Small intestine (tissue), 7 donors: ENCODE results near the gene ERVW-1. TPM values are rescaled to one million over a fixed set of nuclear protein-coding genes. Genes with fewer than 3 reads are reported as not detected.
"Not testable (repeated sequence)": the region's sequence is repeated elsewhere in the genome, so short reads cannot be mapped to it uniquely, and the experiment has no call there.

ENCODE experiments used
- DNase-seq, 2 donors: peaks; one replicate each; pipeline versions ENCODE4 v3.0.0 to v3.0.0-alpha.2; 2013
- FAIRE-seq: peaks from 2 replicates; lab custom pipeline; 2012; peaks lifted over from hg19 to GRCh38; lab: Jason Lieb, UNC
- H3K27ac ChIP-seq, 3 donors: one replicate each; pipeline ENCODE4 v1.5.1; 2013; ENCODE audit warnings: low read length in 2 of 3, mild to moderate bottlenecking in 2 of 3, control low read depth in 1 of 3, inconsistent platforms in 1 of 3, low read depth in 1 of 3, moderate library complexity in 1 of 3
- H3K27me3 ChIP-seq, 3 donors: one replicate each; pipeline ENCODE4 v1.6.1; 2013; ENCODE audit warnings: low read length in 3 of 3, inconsistent platforms in 1 of 3; ENCODE audit not compliant: control insufficient read depth in 3 of 3, insufficient read depth in 3 of 3
- H3K36me3 ChIP-seq, 3 donors: one replicate each; pipeline ENCODE4 v1.6.1; 2013; ENCODE audit warnings: low read length in 3 of 3, inconsistent platforms in 1 of 3, low read depth in 1 of 3, mild to moderate bottlenecking in 1 of 3, moderate library complexity in 1 of 3; ENCODE audit not compliant: control insufficient read depth in 3 of 3, insufficient read depth in 2 of 3
- H3K4me1 ChIP-seq, 3 donors: one replicate each; pipeline ENCODE4 v1.6.1; 2013; ENCODE audit warnings: low read length in 2 of 3, inconsistent platforms in 1 of 3, low read depth in 1 of 3, mild to moderate bottlenecking in 1 of 3, moderate library complexity in 1 of 3; ENCODE audit not compliant: control insufficient read depth in 3 of 3, insufficient read depth in 2 of 3
- H3K4me3 ChIP-seq, 3 donors: one replicate each; pipeline ENCODE4 v1.5.1; 2013; ENCODE audit warnings: low read length in 3 of 3, control low read depth in 1 of 3, inconsistent platforms in 1 of 3, low read depth in 1 of 3, mild to moderate bottlenecking in 1 of 3, moderate library complexity in 1 of 3
- H3K9me3 ChIP-seq, 2 donors: one replicate each; pipeline ENCODE4 v1.6.1; 2013; ENCODE audit warnings: low read depth in 1 of 2, low read length in 1 of 2; ENCODE audit not compliant: control insufficient read depth in 2 of 2, insufficient read depth in 1 of 2
- WGBS, 3 donors: extraction: QIAGEN DNeasy Blood & Tissue Kit; methylation state at CpG; one replicate each; pipeline ENCODE4 v1.1.7; 2013; 5-methylcytosine and 5-hydroxymethylcytosine counted together
- polyA plus RNA-seq, 4 donors: library from polyadenylated mRNA; stranded (reverse) in 3 of 4; unstranded in 1 of 4; fragments of 200-250 nt in 3 of 4; fragments of 120-200 nt in 1 of 4; gene quantifications; one replicate each; pipeline versions ENCODE4 v1.2.1 to v1.2.3, GENCODE V29; 2013
- donor health status: healthy with polysubstance abuse.
- donor health status: control.
- donor health status: control.
- donor health status: Bipolar disorder and iron deficiency.
- donor health status: healthy.

ERVW-1 gene
- polyA plus RNA-seq, 4 donors, result 0.01 to 0.93 TPM; not detected in 2

DNA sequence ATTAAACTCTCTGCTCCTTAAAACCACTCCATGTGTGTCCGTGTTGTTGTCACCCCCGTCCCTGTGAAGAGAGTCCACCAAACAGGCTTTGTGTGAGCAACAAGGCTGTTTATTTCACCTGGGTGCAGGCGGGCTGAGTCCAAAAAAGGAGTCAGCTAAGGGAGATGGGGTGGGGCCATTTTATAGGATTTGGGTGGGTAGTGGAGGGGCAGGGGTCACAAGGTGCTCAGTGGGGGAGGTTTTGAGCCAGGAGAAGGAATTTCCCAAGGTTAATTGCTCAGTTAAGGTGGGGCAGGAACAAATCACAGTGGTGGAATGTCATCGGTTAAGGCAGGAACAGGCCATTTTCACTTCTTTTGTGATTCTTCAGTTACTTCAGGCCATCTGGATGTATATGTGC lies 1.4 kb upstream of the ERVW-1 start:
- not testable (repeated sequence) for DNase-seq, FAIRE-seq

DNA sequence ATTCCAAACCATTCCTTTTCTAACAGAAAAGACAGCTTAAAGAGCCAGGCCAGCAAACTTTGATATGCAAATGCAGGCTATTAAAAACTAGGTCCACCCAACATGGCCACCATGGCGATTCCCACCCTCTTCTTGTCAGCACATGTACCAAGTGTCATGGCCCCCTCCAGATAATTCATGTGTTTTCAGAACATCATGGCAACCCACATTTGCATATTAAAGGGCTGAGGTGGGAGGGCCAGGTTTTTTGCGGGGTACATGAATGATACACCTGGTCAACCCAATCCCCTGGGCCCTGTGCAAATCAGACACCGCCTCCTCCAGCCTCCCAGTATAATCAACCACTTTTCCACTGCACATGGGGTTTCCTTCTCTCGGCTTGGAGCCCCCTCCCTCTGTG lies 965 bp upstream of the ERVW-1 start:
- Histone ChIP-seq H3K36me3 (peaks cover 0 to 11% (median 0%) of the 10 kb centered on the region in 3 donors), H3K27me3 (no peaks in the 10 kb centered on the region), H3K4me3 (no peak overlapping the region), H3K27ac (no peak overlapping the region), H3K9me3 (no peaks in the 10 kb centered on the region), H3K4me1 (no peaks in the 10 kb centered on the region)
- FAIRE-seq, result no peak
- 92 to 96% (median 95%) methylated on average over 4 of the region's 4 CpGs for WGBS, 3 donors
- no peak for DNase-seq

More for the DNA sequence above, 1.4 kb upstream of the ERVW-1 start:
- not testable (repeated sequence) for H3K27ac ChIP-seq, H3K4me3 ChIP-seq, H3K4me1 ChIP-seq, H3K27me3 ChIP-seq, H3K9me3 ChIP-seq
- WGBS, 3 donors, result 89 to 92% (median 90%) methylated on average over 4 of the region's 4 CpGs
- peaks cover 0 to 11% (median 0%) of the 10 kb centered on the region in 3 donors for H3K36me3 ChIP-seq

DNA sequence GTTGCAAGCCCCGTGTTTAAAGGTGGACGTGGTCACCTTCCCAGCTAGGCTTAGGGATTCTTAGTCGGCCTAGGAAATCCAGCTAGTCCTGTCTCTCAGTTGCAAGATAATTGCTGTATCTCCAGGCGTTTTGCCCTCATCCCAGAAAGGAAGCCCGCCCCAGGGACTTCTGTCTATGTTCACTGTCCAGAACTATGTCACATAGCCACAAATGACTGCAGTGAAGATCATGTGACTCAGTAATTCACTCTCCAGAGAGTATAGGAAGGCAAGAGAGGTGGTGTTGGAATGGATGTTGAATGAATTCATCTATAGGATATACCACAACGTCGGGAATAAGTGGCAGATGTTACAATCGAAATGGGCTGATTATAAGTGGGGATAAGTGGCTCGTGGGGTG lies 349 bp upstream of the ERVW-1 start:
- DNase-seq, result no peak
- no peak for FAIRE-seq
- Histone ChIP-seq H3K4me1 (peaks cover 0 to 3% (median 0%) of the 10 kb centered on the region in 3 donors), H3K9me3 (no peaks in the 10 kb centered on the region), H3K27me3 (no peaks in the 10 kb centered on the region), H3K27ac (no peak overlapping the region), H3K36me3 (peaks cover 0 to 11% (median 0%) of the 10 kb centered on the region in 3 donors), H3K4me3 (no peak overlapping the region)
- WGBS, 3 donors, result 91 to 93% (median 91%) methylated on average over 9 of the region's 9 CpGs

DNA sequence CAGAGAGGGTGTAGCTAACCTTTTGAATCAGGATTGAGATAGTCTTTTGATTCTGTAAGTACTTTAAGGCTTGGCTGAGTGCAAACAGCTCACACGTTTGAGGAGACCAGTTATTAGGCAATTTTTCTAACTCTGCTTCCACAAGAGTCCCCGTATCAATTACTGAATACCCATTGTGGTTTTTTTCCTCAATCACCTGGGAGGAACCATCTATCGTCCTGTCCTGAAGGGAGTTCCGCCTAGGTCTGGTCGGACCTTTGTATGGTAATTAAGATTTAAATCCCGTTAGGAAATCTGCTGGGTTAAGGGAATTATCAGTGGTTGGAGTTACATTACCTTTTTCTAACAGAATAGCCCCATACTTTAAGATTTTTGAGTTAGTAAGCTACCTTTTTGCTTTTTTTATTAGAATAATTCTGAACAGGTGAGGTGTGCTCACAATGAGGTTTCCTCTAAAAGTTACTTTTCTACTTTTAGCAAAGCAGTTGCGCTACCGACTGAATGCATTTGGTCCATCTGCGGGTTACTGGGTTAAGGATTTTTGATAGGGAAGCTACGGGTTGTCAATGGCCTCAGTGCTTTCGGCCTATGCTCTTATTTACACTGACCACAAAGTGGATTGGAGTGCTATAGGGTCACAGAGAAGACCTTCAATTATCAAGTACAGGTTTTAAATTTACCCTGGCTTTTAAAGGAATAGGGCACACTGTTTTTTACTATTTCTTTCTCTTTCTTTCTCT lies 1.7 kb downstream of the ERVW-1 start:
- not testable (repeated sequence) for H3K4me3 ChIP-seq, FAIRE-seq, H3K9me3 ChIP-seq, H3K4me1 ChIP-seq, H3K27ac ChIP-seq, DNase-seq, H3K27me3 ChIP-seq
- peaks cover 0 to 11% (median 0%) of the 10 kb centered on the region in 3 donors for H3K36me3 ChIP-seq
- WGBS, 3 donors, result 89 to 93% (median 93%) methylated on average over 11 of the region's 11 CpGs

DNA sequence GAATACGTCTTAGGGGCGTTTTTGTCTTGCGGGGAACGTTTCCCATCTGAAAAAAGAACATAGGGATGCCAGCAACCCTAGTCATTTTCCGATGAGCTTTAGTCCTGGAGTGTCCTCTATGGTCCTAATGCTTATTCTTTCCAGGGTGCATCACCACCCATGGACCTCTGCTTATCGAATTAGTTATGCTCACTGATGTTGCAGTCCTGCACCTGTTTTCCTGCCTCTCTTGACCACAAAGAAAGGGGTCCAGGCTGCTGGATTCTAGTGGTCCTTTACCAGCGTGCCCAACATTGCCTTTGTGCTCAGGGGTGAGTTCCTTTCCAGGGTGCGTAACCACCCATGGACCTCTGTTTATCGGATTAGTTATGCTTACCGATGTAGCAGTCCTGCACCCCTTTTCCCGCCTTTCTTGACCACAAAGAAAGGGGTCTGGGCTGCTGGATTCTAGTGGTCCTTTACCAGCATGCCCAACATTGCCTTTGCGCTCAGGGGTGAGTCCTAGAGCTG lies 2.4 kb downstream of the ERVW-1 start:
- not testable (repeated sequence) for H3K4me1 ChIP-seq, FAIRE-seq, H3K27ac ChIP-seq, H3K27me3 ChIP-seq, H3K9me3 ChIP-seq, DNase-seq, H3K4me3 ChIP-seq
- H3K36me3 ChIP-seq, result peaks cover 0 to 11% (median 0%) of the 10 kb centered on the region in 3 donors
- 89 to 97% (median 92%) methylated on average over 12 of the region's 12 CpGs for WGBS, 3 donors

DNA sequence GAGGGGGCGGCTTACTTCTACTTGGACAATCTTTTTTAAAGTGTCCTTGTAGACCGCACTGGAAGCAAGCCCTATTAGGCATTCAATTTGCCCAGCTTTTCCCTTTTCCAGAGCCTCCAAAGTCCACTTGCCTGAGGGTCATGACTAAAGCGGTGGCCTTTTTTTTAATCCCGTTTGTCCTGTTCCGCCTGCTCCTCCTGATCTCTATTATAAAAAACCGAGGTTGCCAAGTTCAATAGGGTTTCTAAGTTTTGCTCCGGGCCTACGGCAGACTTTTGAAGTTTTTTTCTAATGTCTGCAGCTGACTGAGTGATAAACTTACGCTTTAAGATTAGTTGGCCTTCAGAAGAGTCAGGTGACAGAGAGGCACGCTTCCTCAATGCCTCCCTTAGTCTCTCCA lies 3.8 kb downstream of the ERVW-1 start:
- H3K4me3 ChIP-seq, H3K4me1 ChIP-seq, FAIRE-seq, H3K27me3 ChIP-seq, H3K9me3 ChIP-seq: not testable (repeated sequence)
- peak overlapping the region in 1 of 3 donors; percentile 17 for H3K27ac ChIP-seq
- 14 to 71% (median 45%) methylated on average over 9 to 10 of the region's 10 CpGs for WGBS, 3 donors
- peaks cover 0 to 11% (median 0%) of the 10 kb centered on the region in 3 donors for H3K36me3 ChIP-seq
- DNase-seq, result peak in 1 of 2 donors; percentile 65

DNA sequence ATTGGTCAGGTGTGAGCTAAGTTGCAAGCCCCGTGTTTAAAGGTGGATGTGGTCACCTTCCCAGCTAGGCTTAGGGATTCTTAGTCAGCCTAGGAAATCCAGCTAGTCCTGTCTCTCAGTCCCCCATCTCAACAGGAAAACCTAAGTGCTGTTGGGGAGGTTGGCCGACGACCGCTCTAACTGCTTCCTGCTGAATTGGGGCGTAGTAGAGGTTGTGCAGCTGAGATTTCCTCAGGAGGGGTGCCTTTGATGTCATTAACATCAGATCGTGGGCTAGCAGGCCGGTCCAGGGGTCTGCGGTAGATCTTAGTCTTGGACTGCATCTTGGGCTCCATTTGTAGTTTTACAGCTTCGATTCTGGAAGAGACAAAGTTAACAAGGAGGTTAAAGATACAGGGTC lies 9.2 kb downstream of the ERVW-1 start:
- not testable (repeated sequence) for H3K27me3 ChIP-seq, DNase-seq, H3K9me3 ChIP-seq, H3K4me3 ChIP-seq, H3K4me1 ChIP-seq, FAIRE-seq, H3K27ac ChIP-seq, H3K36me3 ChIP-seq
- WGBS, 3 donors, result 95 to 98% (median 97%) methylated on average over 8 to 9 of the region's 9 CpGs

DNA sequence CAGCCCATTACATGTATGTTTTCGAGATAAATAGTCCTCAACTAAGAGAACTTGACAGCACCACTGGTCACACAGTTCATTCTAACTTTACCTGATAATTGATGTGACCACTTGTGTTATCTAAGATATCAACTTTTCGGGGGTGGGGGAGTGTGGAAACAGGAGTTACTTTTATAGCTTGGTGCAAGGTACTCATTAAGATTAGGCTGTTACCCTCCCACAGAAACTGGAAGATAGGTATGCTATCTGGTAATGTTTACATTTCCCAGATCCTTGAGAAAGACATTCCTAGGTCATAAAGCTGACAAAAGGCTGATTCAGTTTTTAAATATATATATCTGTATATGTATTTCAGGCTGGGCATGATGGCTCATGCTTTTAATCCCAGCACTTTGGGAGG lies 11.1 kb downstream of the ERVW-1 start:
- Histone ChIP-seq H3K4me1 (peaks cover 0 to 6% (median 0%) of the 10 kb centered on the region in 3 donors), H3K36me3 (peaks cover 0 to 10% (median 2%) of the 10 kb centered on the region in 3 donors), H3K27ac (no peak overlapping the region), H3K9me3 (peaks cover 0 to 4% of the 10 kb centered on the region in 2 donors), H3K27me3 (no peaks in the 10 kb centered on the region), H3K4me3 (no peak overlapping the region)
- DNase-seq (peak in 1 of 2 donors; percentile 41), FAIRE-seq (no peak)
- 33 to 64% (median 55%) methylated on average over 2 of the region's 2 CpGs for WGBS, 3 donors
